AG04450 (cell line): ENCODE measurements around the gene HSPA9. TPM values are rescaled to one million over a fixed set of nuclear protein-coding genes. Genes with fewer than 3 reads are reported as not detected.

Source experiments
- CTCF ChIA-PET: fragments of 300-600, 350-600 bp; formaldehyde crosslinking; extraction: SDS; loops from one replicate; lab custom pipeline; 2022; ENCODE audit warnings: antibody characterized with exemption, inconsistent platforms; lab: Charles Lee
- POLR2A ChIA-PET: fragments of 350-600 bp; formaldehyde crosslinking; extraction: SDS; loops from one replicate; lab custom pipeline; 2021; ENCODE audit warnings: antibody characterized with exemption, inconsistent platforms; lab: Yijun Ruan, JAX
- DNase-seq: peaks from one replicate; pipeline ENCODE4 v3.0.0-alpha.2; 2011; ENCODE audit warnings: low read depth, low spot score
- H3K27ac ChIP-seq: one replicate; pipeline ENCODE4 v1.5.1; 2012; ENCODE audit warnings: low read depth, low read length, control low read depth
- H3K27me3 ChIP-seq: one replicate; pipeline ENCODE4 v1.6.0; 2012; ENCODE audit warnings: low read length; ENCODE audit not compliant: control insufficient read depth, insufficient read depth
- H3K4me3 ChIP-seq: 2 replicates; pipeline ENCODE4 v1.5.1; 2011; ENCODE audit warnings: mild to moderate bottlenecking, low read depth, low read length, control low read depth
- H3K9me3 ChIP-seq: 2 replicates; pipeline ENCODE4 v1.5.1; 2012; ENCODE audit warnings: low read length; ENCODE audit not compliant: control insufficient read depth, insufficient read depth
- CTCF ChIP-seq: IDR thresholded peaks from 2 replicates; pipeline ENCODE4 v1.5.1; 2011; ENCODE audit warnings: low read depth, low read length, control low read depth, inconsistent platforms
- polyA plus RNA-seq: library from polyadenylated mRNA; depleted of rRNA; stranded (reverse); fragments of >200 nt; gene quantifications from 2 replicates; pipeline ENCODE4 v1.2.3, GENCODE V29; 2011

HSPA9 gene
- polyA plus RNA-seq, 1 experiment: 207 TPM

GRCh38 chr5:138549414-138549813 is 25.8 kb downstream of the HSPA9 start:
- Histone ChIP-seq H3K4me3 (no peak overlapping the region), H3K27ac (no peak overlapping the region), H3K9me3 (no peaks in the 10 kb centered on the region), H3K27me3 (no peaks in the 10 kb centered on the region)
- CTCF ChIA-PET: interaction anchor here (1.8 to 3.6 kb wide), 4 partner anchors 7 to 100 kb away, joined by 7 to 36 read pairs (median 11); no protein-coding TSS in a partner anchor
- no peak for TF ChIP-seq CTCF
- no peak for DNase-seq
- POLR2A ChIA-PET: no interaction called here

GRCh38 chr5:138545919-138546562 is 29.2 kb downstream of the HSPA9 start:
- Histone ChIP-seq H3K27me3 (no peaks in the 10 kb centered on the region), H3K27ac (peak overlapping the region; percentile 24), H3K4me3 (no peak overlapping the region), H3K9me3 (peaks cover 6% of the 10 kb centered on the region; the same call in 1 of the 2 replicates)
- no peak for TF ChIP-seq CTCF
- no peak for DNase-seq
- ChIA-PET CTCF (interaction anchor here (3.6 kb wide), 1 partner anchor 96 kb away, joined by 36 read pairs; no protein-coding TSS in a partner anchor), POLR2A (no interaction called here)

GRCh38 chr5:138544181-138545134 is 30.7 kb downstream of the HSPA9 start:
- POLR2A ChIA-PET: interaction anchor here (0.7 to 1.5 kb wide), 7 partner anchors 7 to 718 kb away, joined by 3 to 9 read pairs (median 4); partner anchors contain the start of gene FAM53C
- CTCF ChIA-PET: interaction anchor here (1.6 kb wide), 1 partner anchor 96 kb away, joined by 5 read pairs; no protein-coding TSS in a partner anchor
- TF ChIP-seq CTCF: no peak
- peaks cover 6% of the 10 kb centered on the region; the same call in 1 of the 2 replicates for H3K9me3 ChIP-seq
- H3K27me3 ChIP-seq: no peaks in the 10 kb centered on the region
- peak overlapping the region; percentile 89 for H3K4me3 ChIP-seq
- peak overlapping the region; percentile 100 for H3K27ac ChIP-seq
- DNase-seq: no peak

- H3K9me3 ChIP-seq: peaks cover 6% of the 10 kb centered on the region; the same call in 1 of the 2 replicates
- peak overlapping the region; percentile 100 for H3K27ac ChIP-seq
- peak overlapping the region; percentile 89 for H3K4me3 ChIP-seq
- no peak for TF ChIP-seq CTCF
- ChIA-PET POLR2A (interaction anchor here (0.6 to 1.8 kb wide), 18 partner anchors 8 to 750 kb away, joined by 3 to 22 read pairs (median 6); partner anchors contain the start of genes EGR1, FAM53C, HSPA9 and MATR3), CTCF (interaction anchor here (1.1 to 1.6 kb wide), 2 partner anchors 40 to 95 kb away, joined by 3 to 5 read pairs; no protein-coding TSS in a partner anchor)
- H3K27me3 ChIP-seq: no peaks in the 10 kb centered on the region
- DNase-seq: no peak
These were observed 31.5 kb downstream of the HSPA9 start for GRCh38 chr5:138543730-138544104.
